NCI-H2196 treated with DMSO at 0.1 percent for 48 hours (cell line): Measurements from ENCODE around the gene TMC1.

Experiments used
- DNase-seq: peaks from one replicate; lab custom pipeline; 2025; ENCODE audit not compliant: unreplicated experiment; lab: John Stamatoyannopoulos, UW

The TMC1 gene

GRCh38 chr9:72665421-72665820 lies 144.0 kb downstream of the TMC1 start:
- no peak for DNase-seq

DNA sequence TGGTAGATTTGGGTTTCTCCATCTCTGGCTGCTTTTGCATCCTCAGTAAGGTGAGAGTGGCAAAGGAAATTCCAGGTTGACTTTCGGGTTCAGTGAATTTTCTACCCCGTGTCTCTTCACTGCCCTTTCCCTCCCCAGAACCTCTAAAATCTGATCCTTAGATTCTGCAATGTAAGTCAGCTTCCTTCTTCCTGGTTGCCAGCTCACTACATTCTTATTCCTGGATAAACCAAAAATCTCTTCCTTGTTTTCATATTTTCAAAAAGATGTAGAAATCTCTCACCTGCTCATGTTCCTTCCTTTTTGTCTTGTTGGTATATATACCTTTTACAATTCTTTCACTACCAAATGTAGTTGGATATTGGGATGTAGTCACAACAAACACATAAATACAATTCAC lies 145.8 kb downstream of the TMC1 start:
- DNase-seq: no peak

DNA sequence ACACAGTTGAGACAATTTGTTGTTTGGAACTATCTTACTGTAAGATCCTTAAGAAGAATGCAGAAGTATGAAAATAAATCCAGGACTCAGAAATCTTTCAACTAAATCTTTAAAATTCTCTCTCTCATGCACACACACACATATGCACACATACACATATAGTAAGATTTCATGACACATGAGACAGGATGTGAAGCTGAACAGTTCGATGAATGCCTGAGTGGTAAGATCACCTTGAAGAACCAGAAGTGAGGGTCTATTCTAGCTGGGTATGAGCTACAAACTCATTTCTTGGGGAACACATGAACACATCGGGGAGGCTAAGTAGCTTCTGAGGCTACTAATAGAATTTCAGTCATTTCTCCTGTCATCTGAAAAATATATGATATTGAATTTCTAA lies 153.6 kb downstream of the TMC1 start:
- DNase-seq: no peak

DNA sequence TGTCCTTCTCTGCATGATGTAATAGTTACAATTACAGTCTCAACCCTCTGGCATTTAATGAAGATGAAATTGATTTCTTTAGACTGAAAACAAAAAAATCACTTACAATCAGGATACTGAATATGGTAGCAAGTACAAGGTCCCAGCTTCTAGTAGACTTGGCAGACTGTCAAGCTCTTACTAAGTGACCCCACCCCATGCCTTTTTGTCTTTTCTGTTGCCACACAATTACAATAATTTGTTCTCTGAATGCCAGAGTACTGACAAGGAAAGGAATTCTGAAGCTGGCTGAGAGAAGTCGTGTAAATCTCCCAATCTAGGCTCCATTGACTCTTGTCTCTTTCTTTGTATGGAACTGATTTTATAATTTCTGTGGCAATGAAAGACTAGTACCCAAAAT lies 154.2 kb downstream of the TMC1 start:
- no peak for DNase-seq

DNA sequence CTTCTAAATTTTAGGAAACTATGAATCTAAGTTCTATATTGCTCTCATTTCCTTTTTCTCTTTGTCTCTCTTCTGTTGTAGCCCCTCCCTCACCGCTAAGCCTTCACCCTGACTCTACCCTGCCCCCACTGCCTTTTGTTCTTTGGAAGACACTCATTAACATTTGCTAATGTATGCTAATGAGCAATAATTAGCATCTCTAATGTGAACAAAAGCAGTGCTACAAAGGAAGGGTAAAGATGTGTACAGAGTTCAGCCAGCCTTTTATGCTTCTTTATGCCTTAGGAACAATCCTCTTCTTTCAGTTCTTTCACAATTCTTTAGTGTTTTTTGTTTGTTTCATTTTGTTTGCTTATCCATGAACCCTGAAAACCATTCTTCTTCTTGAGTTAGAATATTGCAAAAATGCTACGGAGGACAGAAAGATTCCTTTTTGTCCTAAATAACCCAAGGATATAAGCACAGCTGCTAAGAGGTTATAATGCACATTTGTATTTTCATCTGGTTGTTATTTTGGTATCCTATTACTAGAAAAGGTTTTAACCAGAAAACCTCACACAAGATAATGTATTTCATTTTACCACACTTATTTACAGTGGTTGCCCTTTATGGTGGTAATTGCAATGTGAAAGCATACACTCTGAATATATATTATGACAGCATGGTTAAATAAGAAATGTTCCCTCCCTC lies 159.3 kb downstream of the TMC1 start:
- DNase-seq: no peak

GRCh38 chr9:72681283-72681630 lies 159.8 kb downstream of the TMC1 start:
- no peak for DNase-seq

DNA sequence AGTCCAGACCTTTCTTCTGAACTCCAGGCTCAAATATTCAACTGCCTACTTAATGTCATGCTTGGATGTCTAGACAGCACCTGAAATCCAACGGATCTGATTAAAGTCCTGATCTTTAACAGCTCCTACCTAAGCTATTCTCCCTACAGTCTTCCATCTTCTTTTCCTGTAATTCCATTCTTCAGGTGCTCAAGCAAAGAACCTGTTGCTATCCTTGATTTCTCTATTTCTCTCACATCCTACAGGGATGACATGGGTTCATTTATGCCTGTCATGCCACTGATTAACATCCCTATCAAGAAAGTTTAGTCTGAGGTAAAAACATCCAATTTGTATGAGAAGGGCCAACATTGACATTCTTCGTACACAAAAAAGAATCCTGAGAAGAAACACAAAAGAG lies 163.2 kb downstream of the TMC1 start:
- no peak for DNase-seq

DNA sequence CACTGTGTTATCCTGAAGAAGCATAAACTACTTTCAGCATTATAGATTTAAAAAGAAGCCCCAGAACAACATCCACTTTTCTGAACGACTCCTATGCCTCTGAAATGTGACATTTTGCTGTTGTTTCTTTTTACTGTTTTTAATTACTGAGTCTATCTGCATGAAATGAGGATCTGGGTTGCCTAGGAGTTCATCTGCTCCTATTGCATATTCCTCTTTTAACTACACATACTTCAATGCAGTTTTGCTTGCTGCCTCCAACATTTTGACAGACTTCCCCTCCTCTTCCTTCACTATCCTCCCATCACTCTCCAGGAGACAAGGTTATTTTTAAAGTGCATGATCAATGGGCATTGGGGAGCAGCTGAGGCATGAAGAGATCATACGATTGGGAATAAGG lies 164.5 kb downstream of the TMC1 start:
- no peak for DNase-seq

GRCh38 chr9:72687331-72687730 lies 165.9 kb downstream of the TMC1 start:
- DNase-seq: no peak

GRCh38 chr9:72691671-72692070 lies 170.3 kb downstream of the TMC1 start:
- no peak for DNase-seq

- no peak for DNase-seq
These were observed 174.0 kb downstream of the TMC1 start for GRCh38 chr9:72695365-72695764.

DNA sequence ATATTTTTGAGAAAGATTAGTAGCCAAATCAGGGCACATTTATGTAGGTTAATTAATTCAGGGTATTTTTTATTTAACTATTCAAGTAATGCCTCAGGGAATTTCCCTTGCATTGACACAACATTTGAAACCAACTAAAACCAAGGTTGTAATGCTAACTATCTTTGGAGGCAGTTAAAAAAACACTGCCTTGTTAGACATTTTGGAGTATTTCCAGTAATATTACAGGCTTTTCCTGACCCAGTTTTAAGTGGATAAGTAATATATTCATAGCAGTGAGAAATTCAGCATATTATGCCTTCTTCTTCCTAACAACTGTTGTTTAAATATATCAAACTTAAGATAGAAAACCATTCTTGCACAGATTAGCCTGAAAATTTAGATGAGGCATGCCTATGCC lies 175.1 kb downstream of the TMC1 start:
- DNase-seq: no peak

DNA sequence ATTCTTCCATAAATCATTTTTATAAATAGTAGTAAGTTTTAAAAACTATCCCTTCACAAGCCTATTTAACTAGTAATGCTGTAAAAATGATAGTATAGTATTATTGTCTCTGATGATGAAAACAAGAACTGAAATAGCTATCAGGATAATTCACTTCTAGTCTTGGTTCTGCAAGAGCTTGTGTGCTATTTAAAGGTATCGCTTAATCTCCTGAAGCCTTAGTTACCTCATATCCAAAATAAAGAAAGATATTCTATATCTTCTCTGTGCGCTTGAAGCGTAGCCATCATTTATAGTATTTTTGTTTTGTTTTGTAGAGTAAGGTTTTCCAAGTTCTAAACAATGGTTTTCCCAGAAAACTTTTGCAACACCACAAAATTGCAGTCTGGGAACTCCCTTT lies 180.1 kb downstream of the TMC1 start:
- DNase-seq: no peak

- DNase-seq: no peak
These were observed 182.2 kb downstream of the TMC1 start for GRCh38 chr9:72703574-72703973.

DNA sequence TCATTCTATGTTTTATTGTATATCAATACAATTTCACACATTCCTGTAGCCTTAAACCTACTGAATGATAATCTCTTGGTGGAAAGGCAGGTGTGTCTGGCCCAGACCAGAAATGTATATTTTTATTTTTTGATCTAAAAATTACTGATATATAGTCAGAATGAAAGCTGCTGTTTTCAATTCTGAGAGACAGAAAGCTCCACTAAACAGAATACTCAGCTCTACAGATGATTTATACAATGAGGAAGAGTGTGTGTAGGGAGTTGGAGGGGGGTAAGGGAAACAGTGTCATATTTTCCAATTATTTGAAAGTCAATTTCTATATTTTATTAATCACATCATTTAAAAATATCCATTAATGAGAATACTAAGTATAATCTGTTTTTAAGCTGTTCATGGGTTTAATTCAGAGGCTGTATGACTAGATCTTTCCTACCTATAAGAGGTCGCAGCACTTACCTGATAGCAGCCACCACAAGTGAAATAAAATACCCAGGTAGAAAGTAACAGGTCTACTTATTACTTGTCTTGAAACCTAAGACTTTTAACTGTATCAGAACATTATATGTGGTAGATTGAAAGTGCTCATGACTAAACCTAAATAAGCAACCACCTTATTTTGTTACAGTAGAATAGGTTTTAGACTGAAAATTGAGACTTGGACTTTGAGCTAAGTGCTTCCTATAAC lies 183.4 kb downstream of the TMC1 start:
- DNase-seq: no peak

DNA sequence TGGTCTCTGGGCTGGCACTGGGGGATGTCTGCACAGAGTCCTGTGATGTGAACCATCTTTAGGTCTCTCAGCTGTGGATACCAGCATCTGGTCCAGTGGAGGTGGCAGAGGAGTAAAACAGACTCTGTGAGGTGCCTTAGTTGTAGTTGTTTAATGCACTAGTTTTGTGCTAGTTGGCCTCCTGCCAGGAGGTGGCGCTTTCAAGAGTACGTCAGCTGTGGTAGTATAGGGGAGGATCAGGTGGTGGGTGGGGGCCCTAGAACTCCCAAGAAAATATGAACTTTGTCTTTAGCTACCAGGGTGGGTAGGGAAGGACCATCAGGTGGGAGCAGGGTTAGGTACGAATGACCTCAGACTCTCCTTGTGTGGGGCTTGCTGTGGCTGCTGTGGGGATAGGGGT lies 197.1 kb downstream of the TMC1 start:
- no peak for DNase-seq

GRCh38 chr9:72721067-72721466 lies 199.7 kb downstream of the TMC1 start:
- DNase-seq: no peak

DNA sequence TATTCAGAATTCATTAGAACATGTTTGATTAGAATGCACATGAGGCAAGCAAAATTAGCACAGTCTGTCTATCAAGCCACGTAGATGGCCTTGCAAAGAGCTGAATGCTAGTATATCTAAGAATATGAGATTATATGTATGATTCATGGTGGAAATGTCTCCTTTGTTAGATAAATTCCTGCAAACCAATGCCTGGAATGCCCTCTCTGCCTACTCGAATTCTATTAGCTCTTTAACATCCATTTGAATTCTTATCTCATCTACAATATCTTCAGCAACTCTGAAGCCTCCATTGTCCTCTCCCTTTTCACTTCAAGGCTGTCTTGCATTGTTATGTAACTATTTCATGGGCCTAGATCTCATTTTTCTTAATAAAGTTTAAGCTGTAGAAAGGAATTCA lies 205.5 kb downstream of the TMC1 start:
- no peak for DNase-seq

DNA sequence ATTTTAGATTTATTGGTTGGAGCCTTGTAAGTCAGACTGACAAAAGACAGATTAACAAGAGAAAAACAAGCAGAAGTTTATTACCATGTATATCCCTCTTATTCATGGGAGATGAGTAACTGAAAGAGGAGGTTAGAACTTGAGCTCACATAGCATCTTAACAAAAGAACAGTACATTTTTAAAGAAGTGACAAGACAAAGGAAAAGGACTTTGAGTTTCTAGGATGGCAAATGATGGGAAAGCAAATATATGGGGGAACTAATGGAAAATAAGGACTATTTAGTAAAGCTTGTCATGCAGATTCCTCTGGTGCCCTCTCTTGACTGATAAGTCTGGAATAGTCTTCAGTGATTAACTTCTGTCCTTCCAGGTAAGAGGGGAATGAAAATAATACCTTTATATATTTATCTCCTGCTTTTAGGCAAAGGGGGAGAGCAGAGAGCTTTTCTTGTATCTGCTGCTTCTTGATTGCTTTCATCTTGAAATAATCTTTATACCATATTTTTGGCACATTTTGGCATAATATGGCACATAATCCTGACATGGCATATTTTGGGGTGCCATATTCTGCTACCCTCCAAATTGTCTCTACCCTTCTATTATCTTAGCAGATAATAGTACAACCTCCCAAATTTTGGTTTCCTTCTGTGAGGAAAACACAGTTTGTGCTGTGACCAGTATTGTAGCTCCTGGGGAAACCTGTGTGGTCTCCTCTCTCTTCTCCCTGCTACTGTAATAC lies 206.8 kb downstream of the TMC1 start:
- no peak for DNase-seq

DNA sequence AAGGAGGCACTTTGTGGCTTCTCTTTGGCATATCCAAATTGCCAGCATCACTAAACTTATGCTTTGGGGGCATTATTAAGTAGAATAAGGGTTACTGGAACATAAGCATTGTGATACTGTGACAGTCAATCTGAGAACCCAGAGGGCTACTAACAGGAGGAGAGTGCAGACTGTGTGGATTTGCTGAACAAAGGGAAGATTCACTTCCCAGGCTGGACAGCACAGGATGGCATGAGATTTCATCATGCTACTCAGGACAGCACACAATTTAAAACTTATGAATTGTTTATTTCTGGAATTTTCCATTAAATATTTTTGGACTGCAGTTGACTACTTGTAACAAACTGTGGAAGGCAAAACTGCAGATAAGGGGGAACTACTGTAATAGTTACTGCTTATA lies 212.5 kb downstream of the TMC1 start:
- DNase-seq: no peak

DNA sequence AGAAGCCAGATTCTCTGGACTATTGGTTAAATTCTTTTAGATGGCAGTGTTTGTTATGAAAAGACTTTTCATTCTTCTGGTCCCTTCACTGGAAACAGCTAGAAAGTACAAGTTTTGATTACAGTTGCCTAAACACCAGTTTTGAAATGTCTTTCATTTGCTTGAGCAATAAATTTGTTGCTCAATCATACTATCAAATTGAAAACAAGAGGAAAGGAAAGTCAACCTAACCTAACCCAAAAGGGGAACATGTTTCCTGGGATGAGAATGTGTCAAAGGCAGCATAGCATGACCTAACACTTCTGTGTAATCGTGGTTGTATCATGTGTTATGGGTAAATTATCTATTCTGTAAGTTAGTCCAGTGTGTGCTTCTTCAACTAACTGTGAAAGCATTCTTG lies 213.2 kb downstream of the TMC1 start:
- DNase-seq: no peak

- no peak for DNase-seq
These were observed 222.4 kb downstream of the TMC1 start for GRCh38 chr9:72743836-72744235.
